NK-92 treated with Interleukin-12 subunit alpha and Interleukin-12 subunit beta, amount 100 ng/mL, for 24 hours (cell line): ENCODE results near the gene PTTG1IP.
A peak's percentile ranks its signal among the peaks of the same experiment; 100 is the strongest.
"Not testable (repeated sequence)": the region's sequence is repeated elsewhere in the genome, so short reads cannot be mapped to it uniquely, and the experiment has no call there.

Source experiments
- DNase-seq: peaks from one replicate; lab custom pipeline; 2025; lab: John Stamatoyannopoulos, UW

Gene PTTG1IP

GRCh38 chr21:44873356-44874239 is at the start of gene PTTG1IP:
Gene PTTG1IP (minus strand): TSS chr21:44873690. CDS start chr21:44873616, 74 bp downstream.
- DNase-seq, result peak; percentile 99

GRCh38 chr21:44921928-44922327 is 48.4 kb upstream of the PTTG1IP start:
- DNase-seq, result no peak

GRCh38 chr21:44920694-44921604 is 47.5 kb upstream of the PTTG1IP start, which contains the start of gene ITGB2:
Gene ITGB2 (minus strand): TSS chr21:44920899. CDS start chr21:44910782, 10,117 bp downstream.
- peak; percentile 93 for DNase-seq

GRCh38 chr21:44919913-44920693 is 46.6 kb upstream of the PTTG1IP start:
- no peak for DNase-seq

- peak; percentile 79 for DNase-seq
Measured at GRCh38 chr21:44919111-44919912, 45.8 kb upstream of the PTTG1IP start.

GRCh38 chr21:44918581-44919033 is 45.1 kb upstream of the PTTG1IP start:
- DNase-seq, result no peak

- no peak for DNase-seq
Measured at GRCh38 chr21:44918107-44918470, 44.6 kb upstream of the PTTG1IP start.

- no peak for DNase-seq
Measured at GRCh38 chr21:44917446-44918106, 44.1 kb upstream of the PTTG1IP start.

- DNase-seq, result no peak
Measured at GRCh38 chr21:44916965-44917364, 43.5 kb upstream of the PTTG1IP start.

GRCh38 chr21:44914176-44914874 is 40.8 kb upstream of the PTTG1IP start:
- DNase-seq, result peak; percentile 90

GRCh38 chr21:44913425-44914175 is 40.1 kb upstream of the PTTG1IP start:
- no peak for DNase-seq

GRCh38 chr21:44912506-44913412 is 39.3 kb upstream of the PTTG1IP start:
- DNase-seq, result not testable (repeated sequence)

- no peak for DNase-seq
Measured at GRCh38 chr21:44912158-44912473, 38.6 kb upstream of the PTTG1IP start.

GRCh38 chr21:44911384-44912157 is 38.1 kb upstream of the PTTG1IP start:
- DNase-seq, result no peak

GRCh38 chr21:44911068-44911383 is 37.5 kb upstream of the PTTG1IP start:
- DNase-seq, result no peak

- no peak for DNase-seq
Measured at GRCh38 chr21:44910229-44911067, 37.0 kb upstream of the PTTG1IP start.

- no peak for DNase-seq
Measured at GRCh38 chr21:44909719-44910118, 36.2 kb upstream of the PTTG1IP start.
